ENCODE measurements around the gene SPANXN4.
A peak's percentile ranks its signal among the peaks of the same experiment; 100 is the strongest.

Gene SPANXN4

GRCh38 chrX:143025628-143026027 is at the start of gene SPANXN4:
TSS of gene SPANXN4 (plus strand) at chrX:143025928. CDS start at chrX:143026015, 87 bp downstream.
- no peak for DNase-seq (ENCODE audit: low read depth)
- no peak within 1 kb of the TSS for H3K4me3 ChIP-seq (ENCODE audit: low read depth, low read length)
- TF ChIP-seq CTCF (IDR thresholded peaks at IDR 0.05; ENCODE audit: insufficient read depth, low read depth, low read length, missing control alignments), result no peak

GRCh38 chrX:142977128-142977914 is 48.4 kb upstream of the SPANXN4 start:
- peak overlapping the region; percentile 43 for H3K4me3 ChIP-seq (ENCODE audit: low read depth, low read length)
- DNase-seq (ENCODE audit: low read depth), result peak; percentile 84
- no peak for TF ChIP-seq CTCF (IDR thresholded peaks at IDR 0.05; ENCODE audit: insufficient read depth, low read depth, low read length, missing control alignments)

GRCh38 chrX:142978130-142978684 is 47.5 kb upstream of the SPANXN4 start:
- TF ChIP-seq CTCF (IDR thresholded peaks at IDR 0.05; ENCODE audit: insufficient read depth, low read depth, low read length, missing control alignments), result no peak
- peak overlapping the region; percentile 43; the same call in 1 of the 2 replicates for H3K4me3 ChIP-seq (ENCODE audit: low read depth, low read length)
- DNase-seq (ENCODE audit: low read depth), result peak; percentile 55

- H3K4me3 ChIP-seq (ENCODE audit: low read depth, low read length), result no peak overlapping the region
- DNase-seq (ENCODE audit: low read depth), result no peak
- TF ChIP-seq CTCF (IDR thresholded peaks at IDR 0.05; ENCODE audit: insufficient read depth, low read depth, low read length, missing control alignments), result no peak
Measured at GRCh38 chrX:142982679-142983078, 43.0 kb upstream of the SPANXN4 start.

GRCh38 chrX:142994988-142995387 is 30.7 kb upstream of the SPANXN4 start:
- TF ChIP-seq CTCF (IDR thresholded peaks at IDR 0.05; ENCODE audit: insufficient read depth, low read depth, low read length, missing control alignments), result no peak
- no peak for DNase-seq (ENCODE audit: low read depth)
- no peak overlapping the region for H3K4me3 ChIP-seq (ENCODE audit: low read depth, low read length)

GRCh38 chrX:142998447-142999198 is 27.1 kb upstream of the SPANXN4 start:
- TF ChIP-seq CTCF (IDR thresholded peaks at IDR 0.05; ENCODE audit: insufficient read depth, low read depth, low read length, missing control alignments), result no peak
- no peak overlapping the region for H3K4me3 ChIP-seq (ENCODE audit: low read depth, low read length)
- DNase-seq (ENCODE audit: low read depth), result no peak
